ENCODE results near the gene AFMID. TPM values are rescaled to one million over a fixed set of nuclear protein-coding genes. Genes with fewer than 3 reads are reported as not detected.

The AFMID gene
- total and polyA plus RNA-seq, 9 of the 15 experiments (the other 6 are each of a cell fraction or from before 2014, with no cell fraction given) = 62.1 to 188 (median 74.4) TPM

GRCh38 chr17:78227455-78227916 is 40.3 kb downstream of the AFMID start:
- 34% methylated on average over 10 of the region's 10 CpGs for WGBS (ENCODE audit: insufficient coverage, low coverage, missing lambda C conversion rate)
- Histone ChIP-seq H4K20me1 (replicated peaks; ENCODE audit: control insufficient read depth, insufficient read depth, low read length) (0 out of 2 replicates have a peak, but pooled peaks cover 2% of the 10 kb centered on the region), H3K4me1 (replicated peaks in 1 of 2; ENCODE audit: control insufficient read depth in 2 of 2, insufficient read depth in 2 of 2, low read length in 2 of 2) (peaks cover 0 to 30% of the 10 kb centered on the region in 2 experiments; a peak in 3 of 5 replicates), H2AFZ (ENCODE audit: low read depth, low read length) (no peak overlapping the region), H3K9me3 (replicated peaks; ENCODE audit: control insufficient read depth, insufficient read depth, low read depth, low read length) (no peaks in the 10 kb centered on the region), H3K27me3 (ENCODE audit: control insufficient read depth in 2 of 2, insufficient read depth in 2 of 2, low read length in 2 of 2) (no peaks in the 10 kb centered on the region), H3K9ac (ENCODE audit: insufficient read depth in 1 of 2, low read depth in 2 of 2, low read length in 2 of 2) (peak overlapping the region in 1 of 2 experiments; percentile 73; a peak in 1 of 4 replicates), H3K4me3 (no peak overlapping the region), H3K36me3 (ENCODE audit: control insufficient read depth, insufficient read depth, low read length) (peaks cover 30% of the 10 kb centered on the region; the same call in 2 of the 3 replicates), H3K27ac (ENCODE audit: extremely low read depth, low read depth, low read length) (no peak overlapping the region), H3K4me2 (ENCODE audit: insufficient read depth, low read length) (no peak overlapping the region), H3K9me1 (ENCODE audit: control insufficient read depth, insufficient read depth, low read length) (no peaks in the 10 kb centered on the region), H3K79me2 (ENCODE audit: control insufficient read depth, insufficient read depth, low read length) (no peaks in the 10 kb centered on the region)
- CTCF ChIA-PET (ENCODE audit: low intra/inter-chr PET ratio) = no interaction called here
- POLR2A ChIA-PET = interaction anchor here (0.6 to 4.3 kb wide), 5 partner anchors 10 to 297 kb away, joined by 3 to 30 read pairs (median 9); partner anchors contain the start of gene BIRC5
- intact Hi-C loops (cut with micrococcal nuclease) (no loop called here), in situ Hi-C loops (cut with MboI) (no loop called here)
- BruUV-seq (replicated peaks) = no TSS peak
- ATAC-seq = no peak
- TF ChIP-seq CEBPG (CRISPR knock-in tag; IDR thresholded peaks at IDR 0.05) (0 out of 2 replicates have a peak, but pooled peaks have one; percentile 10), CEBPG (tag; conservative IDR thresholded peaks at IDR 0.05 in 1 of 2, IDR thresholded peaks at IDR 0.05 in 1 of 2) (no peak), ATF1 (CRISPR knock-in tag; IDR thresholded peaks at IDR 0.05) (no peak), ATF1 (tag; IDR thresholded peaks at IDR 0.05) (no peak), ZNF277 (CRISPR knock-in tag; IDR thresholded peaks at IDR 0.05; ENCODE audit: borderline replicate concordance) (no peak), E2F4 (CRISPR knock-in tag; IDR thresholded peaks at IDR 0.05; ENCODE audit: low read depth) (no peak), IRF9 (tag; IDR thresholded peaks at IDR 0.05) (no peak), ZBTB33 (CRISPR knock-in tag; IDR thresholded peaks at IDR 0.05) (no peak), ZNF239 (CRISPR knock-in tag; IDR thresholded peaks at IDR 0.05) (no peak), MAFK (IDR thresholded peaks at IDR 0.05; ENCODE audit: low read length) (no peak), ZNF696 (CRISPR knock-in tag; conservative IDR thresholded peaks at IDR 0.05) (no peak)
- TF ChIP-seq, protein P1, sequence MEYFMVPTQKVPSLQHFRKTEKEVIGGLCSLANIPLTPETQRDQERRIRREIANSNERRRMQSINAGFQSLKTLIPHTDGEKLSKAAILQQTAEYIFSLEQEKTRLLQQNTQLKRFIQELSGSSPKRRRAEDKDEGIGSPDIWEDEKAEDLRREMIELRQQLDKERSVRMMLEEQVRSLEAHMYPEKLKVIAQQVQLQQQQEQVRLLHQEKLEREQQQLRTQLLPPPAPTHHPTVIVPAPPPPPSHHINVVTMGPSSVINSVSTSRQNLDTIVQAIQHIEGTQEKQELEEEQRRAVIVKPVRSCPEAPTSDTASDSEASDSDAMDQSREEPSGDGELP (CRISPR knock-in tag; IDR thresholded peaks at IDR 0.05; ENCODE audit: borderline replicate concordance) = peak; percentile 49; the same call in 1 of the 2 replicates
- TF ChIP-seq, protein P2, sequence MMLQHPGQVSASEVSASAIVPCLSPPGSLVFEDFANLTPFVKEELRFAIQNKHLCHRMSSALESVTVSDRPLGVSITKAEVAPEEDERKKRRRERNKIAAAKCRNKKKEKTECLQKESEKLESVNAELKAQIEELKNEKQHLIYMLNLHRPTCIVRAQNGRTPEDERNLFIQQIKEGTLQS (IDR thresholded peaks at IDR 0.05) = 0 out of 2 replicates have a peak, but pooled peaks have one; percentile 41
- TF ChIP-seq, protein P2 (CRISPR knock-in tag; conservative IDR thresholded peaks at IDR 0.05) = no peak
- no peak for FAIRE-seq
- no peak for DNase-seq (ENCODE audit: extremely low read depth in 1 of 4, low spot score in 3 of 4)
